Hypothalamus (tissue), 51 donors: Measurements from ENCODE around the gene DPP3.

Source experiments
- DNase-seq, 51 donors: peaks; one replicate each; lab custom pipeline; 2025; lab: John Stamatoyannopoulos, UW

Gene DPP3

DNA sequence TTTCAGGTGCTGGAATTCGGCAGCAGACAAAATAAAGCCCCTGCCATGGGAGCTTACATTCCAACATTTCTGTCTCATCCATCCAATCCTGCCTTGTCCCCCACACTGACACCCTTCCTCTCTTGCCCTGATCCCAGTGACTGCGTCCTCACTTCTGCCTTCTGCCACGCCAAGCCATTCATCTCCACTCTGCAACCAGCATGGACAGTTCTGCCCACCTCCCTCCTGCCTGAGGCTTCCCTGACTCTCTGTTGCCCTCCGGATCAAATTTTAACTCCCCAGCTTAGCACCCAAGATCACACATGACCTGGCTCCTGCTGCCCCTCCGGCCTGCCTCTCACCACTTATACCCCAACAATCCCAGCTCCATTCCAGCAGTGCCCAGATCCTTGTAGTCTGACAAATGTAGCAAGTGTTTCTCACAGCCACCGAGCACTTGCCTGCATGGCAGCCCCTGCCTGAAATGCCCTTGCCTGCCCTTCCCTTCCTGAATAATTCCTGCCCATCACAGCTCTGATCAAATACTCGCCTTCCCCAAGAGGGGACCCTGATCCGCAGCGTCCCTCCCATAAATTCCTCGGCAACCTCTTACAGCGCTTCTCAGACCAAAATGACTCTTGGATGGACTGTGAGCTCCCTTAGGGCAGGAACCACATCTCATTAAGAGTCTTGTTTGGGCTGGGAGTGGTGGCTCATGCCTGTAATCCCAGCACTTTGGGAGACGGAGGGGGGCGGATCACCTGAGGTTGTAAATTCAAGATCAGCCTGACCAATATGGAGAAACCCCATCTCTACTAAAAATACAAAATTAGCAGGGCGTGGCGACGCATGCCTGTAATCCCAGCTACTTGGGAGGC lies 68.8 kb downstream of the DPP3 start:
- no peak for DNase-seq

DNA sequence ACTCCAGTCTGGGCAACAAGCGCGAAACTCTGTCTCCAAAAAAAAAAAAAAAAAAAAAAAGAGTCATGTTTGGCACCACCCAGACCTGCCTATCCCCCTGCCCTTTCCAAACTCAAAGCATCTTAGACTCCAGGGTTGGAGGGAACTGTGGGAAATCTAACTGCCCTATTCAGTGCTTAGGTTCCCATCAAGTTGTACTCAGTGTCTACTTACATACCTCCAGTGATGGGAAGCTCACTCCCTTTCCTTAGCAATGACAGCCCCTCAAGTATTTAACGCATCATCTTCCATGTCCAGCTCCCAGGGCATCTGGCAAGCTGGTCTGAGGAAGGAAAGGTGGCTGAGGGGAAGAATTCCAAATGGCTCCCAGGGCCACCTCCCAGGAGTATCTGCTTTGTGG lies 69.5 kb downstream of the DPP3 start:
- DNase-seq, result no peak

DNA sequence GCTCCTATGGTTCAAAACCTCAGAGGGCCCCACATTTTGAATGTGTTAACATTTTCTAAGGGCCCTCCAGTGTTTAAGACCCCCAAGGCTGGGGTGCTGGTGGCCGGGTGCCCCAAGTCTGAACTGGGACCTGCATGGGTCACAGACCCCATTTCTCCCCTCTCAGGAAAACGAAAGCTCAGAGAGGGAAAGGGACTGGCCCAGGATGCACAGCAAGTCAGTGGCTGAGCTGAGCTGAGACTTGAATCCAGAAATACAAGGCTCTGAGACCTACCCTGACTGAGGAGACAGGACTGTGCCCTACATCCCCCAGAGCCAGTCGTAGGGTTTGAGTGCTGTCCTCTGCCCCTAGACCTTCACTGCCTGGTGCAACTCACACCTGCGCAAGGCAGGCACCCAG lies 70.7 kb downstream of the DPP3 start:
- DNase-seq, result no peak

DNA sequence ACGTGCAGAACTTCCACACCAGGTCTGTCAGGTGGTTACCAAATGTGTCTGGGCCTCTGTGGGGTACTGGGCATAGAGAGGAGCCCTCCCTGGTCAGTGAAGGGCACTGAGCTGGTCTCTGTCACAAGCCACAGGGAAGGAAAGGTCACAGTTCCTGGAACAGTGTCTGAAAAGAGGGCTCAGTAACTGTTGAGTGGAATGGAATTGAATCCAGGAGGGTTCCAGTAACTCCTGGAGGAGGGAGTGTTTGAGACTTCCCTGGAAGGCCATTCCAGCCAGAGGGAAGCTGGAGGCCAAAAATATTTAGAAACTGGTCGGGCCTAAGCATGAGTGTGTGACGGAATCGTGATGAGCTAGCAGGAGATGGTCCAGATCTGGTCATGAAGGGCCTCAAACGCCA lies 74.4 kb downstream of the DPP3 start:
- DNase-seq, result no peak

DNA sequence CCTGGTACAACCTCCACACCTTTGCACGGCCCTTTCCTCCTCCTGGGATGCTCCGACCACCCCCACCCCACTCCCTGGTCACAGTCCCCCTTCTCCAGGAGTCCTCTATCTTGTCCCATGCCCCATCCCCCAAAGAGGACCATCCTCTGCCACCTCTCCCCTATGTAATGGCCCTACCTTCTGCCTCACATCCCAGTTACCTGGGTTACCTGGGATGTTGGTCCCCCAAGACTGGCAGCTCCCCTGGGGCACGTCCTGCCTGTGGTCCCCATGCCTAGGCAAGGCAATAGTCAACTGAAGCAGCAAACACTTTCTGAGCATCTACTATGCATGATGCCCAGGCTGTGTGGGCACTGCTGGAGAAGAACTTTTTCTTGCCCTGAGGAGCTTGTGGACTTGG lies 75.2 kb downstream of the DPP3 start:
- DNase-seq, result no peak

DNA sequence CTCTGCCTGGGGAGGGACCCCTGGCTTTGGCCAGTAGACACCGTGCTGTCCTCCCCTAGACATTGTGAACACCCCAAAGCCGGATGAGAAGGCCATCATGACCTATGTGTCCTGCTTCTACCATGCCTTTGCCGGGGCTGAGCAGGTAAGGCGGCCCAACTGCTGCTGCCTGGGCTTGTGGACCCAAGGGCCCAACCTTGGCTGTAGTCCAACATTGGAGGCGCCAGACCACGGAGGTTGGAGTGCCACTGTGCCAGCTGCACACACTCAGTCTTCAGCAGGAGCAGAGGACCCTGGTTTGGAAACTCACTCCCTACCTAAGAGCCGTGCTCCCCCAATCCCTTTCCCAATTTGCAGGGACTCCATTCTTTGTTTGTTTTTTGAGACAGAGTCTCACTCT lies 75.9 kb downstream of the DPP3 start:
- DNase-seq, result no peak

DNA sequence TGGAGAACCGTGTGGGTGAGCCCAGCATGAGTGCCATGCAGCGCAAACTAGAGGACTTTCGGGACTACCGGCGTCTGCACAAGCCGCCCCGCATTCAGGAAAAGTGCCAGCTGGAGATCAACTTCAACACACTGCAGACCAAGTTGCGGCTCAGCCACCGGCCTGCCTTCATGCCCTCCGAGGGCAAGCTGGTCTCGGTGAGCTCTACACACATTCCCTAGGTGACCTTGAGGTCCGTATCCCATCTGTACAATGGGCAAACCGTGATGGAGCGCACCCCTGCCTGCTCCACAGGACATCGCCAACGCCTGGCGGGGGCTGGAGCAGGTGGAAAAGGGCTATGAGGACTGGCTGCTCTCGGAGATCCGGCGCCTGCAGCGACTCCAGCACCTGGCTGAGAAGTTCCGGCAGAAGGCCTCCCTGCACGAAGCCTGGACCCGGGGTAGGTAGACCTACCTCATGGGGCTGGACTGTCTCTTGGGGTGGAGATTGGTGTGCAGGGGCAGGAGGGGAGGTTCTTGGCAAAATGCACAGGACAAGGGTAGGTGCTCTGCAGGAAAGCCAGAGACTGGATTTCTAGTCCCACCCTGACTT lies 77.6 kb downstream of the DPP3 start:
- DNase-seq, result no peak
